Right lobe of liver (tissue), 6 donors: ENCODE measurements around the gene MYOG. TPM values are rescaled to one million over a fixed set of nuclear protein-coding genes. Genes with fewer than 3 reads are reported as not detected.

Source experiments
- ATAC-seq, 4 donors: fragments of 200-7000 bp; cut with Tn5 transposase; one replicate each; pipeline ENCODE4 v1.9.1; 2020; ENCODE audit warnings: mild to moderate bottlenecking in 4 of 4, moderate library complexity in 4 of 4
- DNase-seq, 3 donors: peaks; one replicate each; pipeline ENCODE4 v3.0.0-alpha.2; 2020
- H3K27ac ChIP-seq, 3 donors: fragments of 200-600 bp; one replicate each; pipeline ENCODE4 v1.8.0; 2022
- H3K27me3 ChIP-seq, 2 donors: fragments of 200-600 bp; one replicate each; pipeline ENCODE4 v1.8.0; 2022
- H3K36me3 ChIP-seq, 4 donors: fragments of 200-600 bp; sonication (generic) in 1 of 4; one replicate each; pipeline versions ENCODE4 v1.5.1 to v1.8.0; 2017 to 2022; ENCODE audit warnings: control low read depth in 1 of 4
- H3K4me1 ChIP-seq, 4 donors: fragments of 200-600 bp; sonication (generic) in 1 of 4; one replicate each; pipeline versions ENCODE4 v1.5.1 to v1.8.0; 2017 to 2022; ENCODE audit warnings: control low read depth in 1 of 4
- H3K4me3 ChIP-seq, 3 donors: fragments of 200-600 bp; one replicate each; pipeline ENCODE4 v1.8.0; 2022
- H3K9me3 ChIP-seq, 4 donors: fragments of 200-600 bp; sonication (generic) in 1 of 4; one replicate each; pipeline versions ENCODE4 v1.5.1 to v1.8.0; 2017 to 2022; ENCODE audit warnings: control low read depth in 1 of 4
- POLR2A ChIP-seq: fragments of 450-650 bp; IDR thresholded peaks from one replicate; pipeline ENCODE4 v1.6.1; 2017; ENCODE audit warnings: antibody characterized with exemption, mild to moderate bottlenecking
- WGBS: methylation state at CpG from one replicate; pipeline ENCODE4 v1.1.6; 2018; ENCODE audit warnings: low coverage, low lambda C conversion rate; ENCODE audit not compliant: insufficient coverage; ENCODE audit errors: missing lambda C conversion rate; 5-methylcytosine and 5-hydroxymethylcytosine counted together
- intact Hi-C, 2 donors: fragments of 100-400 bp; cut with DNase I; formaldehyde crosslinking; loops; one replicate each; pipeline versions ENCODE4 v1.11.2 to v1.14.1; 2022
- total RNA-seq, 6 experiments: library from RNA; depleted of rRNA in 2 of 6; stranded (reverse); fragments of >200 nt in 2 of 6; fragmentation: NEBNext Ultra II Directional in 3 of 6; extraction: Animal tissue kit (Norgen Biotek cat#: 25700) in 3 of 6; gene quantifications; one replicate each; pipeline versions ENCODE4 v1.1.0 to v1.2.4, GENCODE V29; 2016 to 2023
- TF ChIP-seq, protein P1 (sequence below), 4 donors: fragments of 200-600 bp in 3 of 4; fragments of 450-650 bp in 1 of 4; IDR thresholded peaks; one replicate each; pipeline versions ENCODE4 v1.5.1 to v1.8.0; 2016 to 2022; ENCODE audit warnings: antibody characterized with exemption in 4 of 4, mild to moderate bottlenecking in 2 of 4
- donor health status: DM: no; HTN: yes; CAD: no.
- donor health status: DM: no; HTN: no; CAD: no.
- donor health status: DM: no; HTN: no; CAD: no.
- donor health status: DM: no; HTN: yes; CAD: no.
- donor health status: DM: no; HTN: yes; CAD: no.

Gene MYOG
- total RNA-seq, 6 experiments from 2014 or later, result not detected

DNA sequence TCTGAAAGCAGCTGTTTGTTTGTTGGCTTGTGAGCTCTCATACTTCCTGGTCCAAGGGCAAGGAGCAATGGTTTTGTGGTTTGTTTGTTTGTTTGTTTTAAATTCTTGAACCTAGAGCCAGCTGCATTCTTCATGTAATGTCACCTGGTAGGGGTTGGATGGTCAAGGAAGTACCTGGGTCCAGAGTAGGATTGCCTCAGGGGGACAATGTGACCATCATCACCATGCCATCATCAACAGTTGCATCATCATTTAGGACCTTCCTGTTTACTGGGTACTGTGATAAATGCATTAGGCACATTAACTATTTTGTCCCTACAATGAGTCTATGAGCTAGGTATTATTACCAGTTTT lies 14.7 kb upstream of the MYOG start:
- TF ChIP-seq POLR2A, result no peak
- TF ChIP-seq, protein P1, sequence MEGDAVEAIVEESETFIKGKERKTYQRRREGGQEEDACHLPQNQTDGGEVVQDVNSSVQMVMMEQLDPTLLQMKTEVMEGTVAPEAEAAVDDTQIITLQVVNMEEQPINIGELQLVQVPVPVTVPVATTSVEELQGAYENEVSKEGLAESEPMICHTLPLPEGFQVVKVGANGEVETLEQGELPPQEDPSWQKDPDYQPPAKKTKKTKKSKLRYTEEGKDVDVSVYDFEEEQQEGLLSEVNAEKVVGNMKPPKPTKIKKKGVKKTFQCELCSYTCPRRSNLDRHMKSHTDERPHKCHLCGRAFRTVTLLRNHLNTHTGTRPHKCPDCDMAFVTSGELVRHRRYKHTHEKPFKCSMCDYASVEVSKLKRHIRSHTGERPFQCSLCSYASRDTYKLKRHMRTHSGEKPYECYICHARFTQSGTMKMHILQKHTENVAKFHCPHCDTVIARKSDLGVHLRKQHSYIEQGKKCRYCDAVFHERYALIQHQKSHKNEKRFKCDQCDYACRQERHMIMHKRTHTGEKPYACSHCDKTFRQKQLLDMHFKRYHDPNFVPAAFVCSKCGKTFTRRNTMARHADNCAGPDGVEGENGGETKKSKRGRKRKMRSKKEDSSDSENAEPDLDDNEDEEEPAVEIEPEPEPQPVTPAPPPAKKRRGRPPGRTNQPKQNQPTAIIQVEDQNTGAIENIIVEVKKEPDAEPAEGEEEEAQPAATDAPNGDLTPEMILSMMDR (IDR thresholded peaks at IDR 0.05), result no peak

GRCh38 chr1:203099805-203100515 lies 14.1 kb upstream of the MYOG start:
- TF ChIP-seq, protein P1 (IDR thresholded peaks at IDR 0.05), result no peak
- TF ChIP-seq POLR2A, result no peak
- DNase-seq, result no peak
- Histone ChIP-seq H3K27ac (no peak overlapping the region), H3K4me3 (no peak overlapping the region), H3K36me3 (no peaks in the 10 kb centered on the region), H3K4me1 (peaks cover 0 to 8% (median 3%) of the 10 kb centered on the region in 4 donors), H3K27me3 (no peaks in the 10 kb centered on the region), H3K9me3 (peaks cover 0 to 3% (median 0%) of the 10 kb centered on the region in 4 donors)
- 86% methylated on average over 5 of the region's 7 CpGs for WGBS
- ATAC-seq, result no peak
- intact Hi-C loops, result no loop called here

More for the DNA sequence above, 14.7 kb upstream of the MYOG start:
- Histone ChIP-seq H3K9me3 (no peaks in the 10 kb centered on the region), H3K27me3 (no peaks in the 10 kb centered on the region), H3K4me1 (peaks cover 0 to 8% (median 3%) of the 10 kb centered on the region in 4 donors), H3K36me3 (no peaks in the 10 kb centered on the region), H3K27ac (no peak overlapping the region), H3K4me3 (no peak overlapping the region)
- peak in 1 of 4 donors; percentile 31 for ATAC-seq
- intact Hi-C loops, result no loop called here
- no peak for DNase-seq

- DNase-seq (no peak), ATAC-seq (no peak)
- peaks cover 0 to 8% (median 3%) of the 10 kb centered on the region in 4 donors for H3K4me1 ChIP-seq
- TF ChIP-seq, protein P1 (IDR thresholded peaks at IDR 0.05), result no peak
- no peak for TF ChIP-seq POLR2A
- intact Hi-C loops, result no loop called here
- no peaks in the 10 kb centered on the region for H3K36me3 ChIP-seq
- no peak overlapping the region for H3K4me3 ChIP-seq
- peaks cover 0 to 6% (median 0%) of the 10 kb centered on the region in 4 donors for H3K9me3 ChIP-seq
- WGBS, result 77% methylated on average over 7 of the region's 8 CpGs
- no peak overlapping the region for H3K27ac ChIP-seq
- H3K27me3 ChIP-seq, result no peaks in the 10 kb centered on the region
These were observed 13.2 kb upstream of the MYOG start for GRCh38 chr1:203098914-203099520.

DNA sequence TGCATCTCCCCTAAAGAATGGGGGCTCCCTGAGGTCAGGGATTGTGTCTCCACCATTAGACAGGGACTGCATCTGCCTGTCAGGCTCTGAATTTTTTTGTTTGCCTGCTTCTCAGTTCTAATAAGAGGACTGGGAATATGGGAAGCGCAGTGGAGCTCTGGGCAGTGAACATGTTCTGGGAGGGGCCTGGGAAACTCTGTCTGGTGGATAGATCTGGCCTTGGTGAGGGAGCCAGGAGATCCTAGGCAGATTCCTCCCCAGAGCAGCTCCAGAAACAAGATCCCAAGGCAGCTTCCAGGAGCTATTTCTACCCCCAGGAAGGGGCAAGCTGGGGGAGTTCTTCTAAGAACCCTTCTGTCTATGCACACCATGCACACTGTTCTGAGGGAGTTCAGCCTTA lies 12.6 kb upstream of the MYOG start:
- Histone ChIP-seq H3K4me3 (no peak overlapping the region), H3K36me3 (no peaks in the 10 kb centered on the region), H3K9me3 (peaks cover 0 to 6% (median 0%) of the 10 kb centered on the region in 4 donors), H3K27ac (no peak overlapping the region), H3K27me3 (no peaks in the 10 kb centered on the region), H3K4me1 (peaks cover 0 to 8% (median 3%) of the 10 kb centered on the region in 4 donors)
- intact Hi-C loops, result no loop called here
- DNase-seq, result no peak
- no CpG with 5 or more reads among the region's 1 CpG for WGBS
- no peak for ATAC-seq
- TF ChIP-seq, protein P1 (IDR thresholded peaks at IDR 0.05), result no peak
- no peak for TF ChIP-seq POLR2A
